ENCODE results near the gene ZC3H18.
A peak's percentile ranks its signal among the peaks of the same experiment; 100 is the strongest.

Gene ZC3H18

DNA sequence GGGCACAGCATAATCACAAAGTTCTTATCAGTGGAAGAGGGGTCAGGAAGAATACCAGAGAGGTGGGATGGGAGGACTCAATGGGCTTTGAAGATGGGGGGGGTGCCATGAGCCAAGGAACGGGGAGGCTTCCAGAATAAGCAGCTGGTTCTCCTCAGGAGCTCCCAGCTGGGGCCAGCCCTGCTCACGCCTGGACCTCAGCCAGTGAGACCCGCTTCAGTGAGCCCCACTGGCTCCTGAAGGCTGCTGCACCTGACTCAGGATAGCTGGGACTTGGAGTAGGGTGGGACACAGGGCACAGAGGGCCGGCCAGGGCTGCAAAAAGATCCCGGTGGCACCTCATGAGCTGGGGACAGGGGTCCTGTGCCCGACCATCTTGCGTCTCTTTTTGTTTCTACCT lies 24.4 kb upstream of the ZC3H18 start:
- in situ Hi-C loops (cut with MboI; ENCODE audit: low pct_unique_long_range_greater_than_20kb, low sequenced_read_pairs), result no loop called here
- no peak for DNase-seq

- in situ Hi-C loops (cut with MboI; ENCODE audit: low pct_unique_long_range_greater_than_20kb, low sequenced_read_pairs), result no loop called here
- DNase-seq, result no peak
Measured at GRCh38 chr16:88548131-88548874, 21.9 kb upstream of the ZC3H18 start.

- no peak for DNase-seq
- in situ Hi-C loops (cut with MboI; ENCODE audit: low pct_unique_long_range_greater_than_20kb, low sequenced_read_pairs), result no loop called here
Measured at GRCh38 chr16:88548985-88549384, 21.2 kb upstream of the ZC3H18 start.

DNA sequence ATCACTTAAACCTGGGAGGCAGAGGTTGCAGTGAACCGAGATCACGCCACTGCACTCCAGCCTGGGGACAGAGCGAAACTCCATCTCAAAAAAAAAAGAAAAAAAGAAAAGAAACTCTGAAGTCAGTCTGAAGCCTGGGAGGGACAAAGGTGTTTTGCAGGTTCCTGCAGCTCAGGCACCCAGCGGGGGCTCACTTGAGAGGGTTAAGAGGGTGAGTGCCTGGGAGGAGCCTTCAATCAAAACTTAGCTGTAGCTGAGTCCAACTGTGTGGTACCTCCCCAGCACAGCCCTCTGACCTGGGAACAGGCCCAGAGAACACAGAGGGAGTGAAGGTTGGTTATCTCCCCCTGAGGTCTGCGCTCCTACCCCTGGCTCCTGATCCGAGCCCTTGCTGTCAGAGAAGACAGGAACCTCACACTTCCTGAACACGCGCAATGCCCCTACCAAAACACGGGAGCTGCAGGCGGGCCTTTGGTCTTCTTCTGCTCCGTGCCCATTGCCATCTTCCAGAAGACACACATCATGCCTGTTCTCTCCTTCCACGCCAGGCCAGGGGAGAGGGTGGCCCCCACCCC lies 20.4 kb upstream of the ZC3H18 start:
- no peak for DNase-seq
- in situ Hi-C loops (cut with MboI; ENCODE audit: low pct_unique_long_range_greater_than_20kb, low sequenced_read_pairs), result no loop called here

- DNase-seq, result no peak
- in situ Hi-C loops (cut with MboI; ENCODE audit: low pct_unique_long_range_greater_than_20kb, low sequenced_read_pairs), result no loop called here
Measured at GRCh38 chr16:88550246-88550661, 19.9 kb upstream of the ZC3H18 start.

DNA sequence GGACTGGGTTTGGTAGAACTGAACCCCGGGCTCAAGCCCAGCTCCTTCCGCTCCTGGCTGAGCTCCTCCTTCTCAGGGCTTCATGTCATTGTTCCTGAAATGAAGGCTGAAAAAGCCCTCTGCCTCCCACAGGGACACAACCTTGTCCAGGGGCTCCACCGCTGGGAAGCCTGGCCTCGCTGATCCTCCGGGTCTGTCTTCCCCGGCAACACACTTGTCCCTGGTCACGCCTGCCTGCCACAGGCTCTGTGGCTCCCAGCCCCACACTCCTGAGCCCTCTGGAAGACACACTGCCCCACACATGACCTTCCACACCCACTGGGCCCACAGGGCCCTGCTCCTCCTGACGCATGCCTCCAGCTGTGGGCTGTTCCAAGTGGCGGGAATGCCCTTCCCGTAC lies 18.0 kb upstream of the ZC3H18 start:
- in situ Hi-C loops (cut with MboI; ENCODE audit: low pct_unique_long_range_greater_than_20kb, low sequenced_read_pairs), result no loop called here
- DNase-seq, result no peak

DNA sequence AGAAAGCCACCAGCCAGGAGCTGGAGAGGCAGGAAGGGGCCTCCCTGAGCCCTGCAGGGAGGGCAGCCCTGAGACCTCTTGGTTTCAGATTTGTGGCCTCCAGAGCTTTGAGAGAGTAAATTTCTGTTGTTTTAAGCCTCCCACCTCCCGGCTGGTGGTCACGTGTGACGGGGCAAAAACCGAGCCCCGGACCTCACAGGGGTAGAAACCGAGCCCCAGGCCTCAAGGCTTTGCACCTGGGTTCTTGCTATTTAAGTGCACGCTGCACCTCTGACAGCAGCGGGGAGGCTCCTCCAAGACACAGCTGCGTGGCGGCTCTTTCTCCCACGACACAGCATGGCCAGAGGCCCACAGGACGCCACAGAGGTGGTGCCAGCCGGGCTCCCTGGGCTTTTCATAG lies 17.4 kb upstream of the ZC3H18 start:
- in situ Hi-C loops (cut with MboI; ENCODE audit: low pct_unique_long_range_greater_than_20kb, low sequenced_read_pairs), result no loop called here
- no peak for DNase-seq

- no peak for DNase-seq
- in situ Hi-C loops (cut with MboI; ENCODE audit: low pct_unique_long_range_greater_than_20kb, low sequenced_read_pairs), result no loop called here
Measured at GRCh38 chr16:88553739-88554138, 16.5 kb upstream of the ZC3H18 start.

- in situ Hi-C loops (cut with MboI; ENCODE audit: low pct_unique_long_range_greater_than_20kb, low sequenced_read_pairs), result no loop called here
- no peak for DNase-seq
Measured at GRCh38 chr16:88554711-88555264, 15.4 kb upstream of the ZC3H18 start.

DNA sequence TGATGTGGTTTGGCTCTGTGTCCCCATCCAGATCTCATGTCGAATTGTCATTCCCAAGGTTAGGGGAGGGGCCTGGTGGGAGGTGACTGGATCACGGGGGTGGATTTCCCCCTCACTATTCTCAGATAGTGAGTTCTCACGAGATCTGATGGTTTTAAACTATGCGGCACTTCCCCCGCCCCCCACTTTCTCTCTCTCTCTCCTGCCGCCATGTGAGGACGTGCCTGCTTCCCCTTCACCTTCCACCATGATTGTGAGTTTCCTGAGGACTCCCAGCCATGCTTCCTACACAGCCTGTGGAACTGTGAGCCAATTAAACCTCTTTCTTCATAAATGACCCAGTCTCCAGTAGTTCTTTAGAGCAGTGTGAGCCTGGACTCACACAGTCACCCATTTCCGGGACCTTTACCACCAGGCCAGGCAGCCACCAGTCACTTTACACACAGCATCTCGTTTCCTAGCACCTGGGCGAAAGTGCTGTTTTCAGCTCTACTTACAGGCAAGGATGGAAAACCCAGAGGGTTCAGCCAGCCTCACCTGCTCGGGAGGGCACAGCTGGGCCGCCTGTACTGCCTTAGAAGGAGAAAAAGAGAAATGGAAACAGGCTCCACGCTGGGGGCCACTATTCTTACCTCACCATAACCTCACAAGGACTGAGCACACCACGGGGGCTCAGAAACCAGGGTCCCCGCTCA lies 13.8 kb upstream of the ZC3H18 start:
- no peak for DNase-seq
- in situ Hi-C loops (cut with MboI; ENCODE audit: low pct_unique_long_range_greater_than_20kb, low sequenced_read_pairs), result no loop called here

DNA sequence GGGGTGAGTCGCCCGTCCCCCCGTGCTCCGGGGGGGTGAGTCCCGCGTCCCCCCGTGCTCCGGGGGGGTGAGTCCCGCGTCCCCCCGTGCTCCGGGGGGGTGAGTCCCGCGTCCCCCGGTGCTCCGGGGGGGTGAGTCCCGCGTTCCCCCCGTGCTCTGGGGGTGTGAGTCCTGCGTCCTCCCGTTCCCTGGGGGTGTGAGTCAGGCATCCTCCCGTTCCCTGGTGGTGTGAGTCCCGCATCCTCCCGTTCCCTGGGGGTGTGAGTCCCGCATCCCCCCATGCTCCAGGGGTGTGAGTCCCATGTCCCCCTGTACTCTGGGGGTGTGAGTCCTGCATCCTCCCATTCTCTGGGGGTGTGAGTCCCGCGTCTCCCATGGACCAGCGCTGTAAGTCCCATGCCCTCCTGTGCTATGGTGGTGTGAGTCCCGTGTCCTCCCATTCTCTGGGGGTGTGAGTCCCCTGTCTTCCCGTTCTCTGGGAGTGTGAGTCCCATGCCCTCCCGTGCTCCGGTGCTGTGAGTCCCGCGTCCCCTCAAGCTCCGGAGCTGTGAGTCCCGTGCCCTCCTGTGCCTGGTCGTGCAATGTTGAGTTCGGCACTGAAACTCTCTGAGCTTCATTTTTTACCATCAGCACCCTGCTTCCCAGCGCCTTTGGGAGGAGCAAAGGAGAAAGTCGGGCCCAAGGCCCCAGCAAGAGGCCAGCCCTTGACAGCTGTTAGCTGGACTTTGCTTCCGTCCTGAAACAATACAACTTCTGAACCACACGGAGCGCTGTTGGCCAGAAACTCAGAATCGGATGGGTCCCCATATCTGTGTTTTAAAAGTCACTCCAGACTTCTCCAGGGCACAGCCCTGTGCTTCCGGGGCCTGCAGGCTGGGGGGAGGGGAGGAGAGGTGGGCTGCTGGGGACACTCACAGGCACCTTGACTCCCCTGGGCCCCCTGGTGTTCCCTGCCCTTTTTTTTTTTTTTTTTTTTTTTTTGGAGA lies 11.5 kb upstream of the ZC3H18 start:
- in situ Hi-C loops (cut with MboI; ENCODE audit: low pct_unique_long_range_greater_than_20kb, low sequenced_read_pairs), result no loop called here
- peak; percentile 50 for DNase-seq

- DNase-seq, result peak; percentile 30
- in situ Hi-C loops (cut with MboI; ENCODE audit: low pct_unique_long_range_greater_than_20kb, low sequenced_read_pairs), result no loop called here
Measured at GRCh38 chr16:88560714-88561484, 9.3 kb upstream of the ZC3H18 start.

DNA sequence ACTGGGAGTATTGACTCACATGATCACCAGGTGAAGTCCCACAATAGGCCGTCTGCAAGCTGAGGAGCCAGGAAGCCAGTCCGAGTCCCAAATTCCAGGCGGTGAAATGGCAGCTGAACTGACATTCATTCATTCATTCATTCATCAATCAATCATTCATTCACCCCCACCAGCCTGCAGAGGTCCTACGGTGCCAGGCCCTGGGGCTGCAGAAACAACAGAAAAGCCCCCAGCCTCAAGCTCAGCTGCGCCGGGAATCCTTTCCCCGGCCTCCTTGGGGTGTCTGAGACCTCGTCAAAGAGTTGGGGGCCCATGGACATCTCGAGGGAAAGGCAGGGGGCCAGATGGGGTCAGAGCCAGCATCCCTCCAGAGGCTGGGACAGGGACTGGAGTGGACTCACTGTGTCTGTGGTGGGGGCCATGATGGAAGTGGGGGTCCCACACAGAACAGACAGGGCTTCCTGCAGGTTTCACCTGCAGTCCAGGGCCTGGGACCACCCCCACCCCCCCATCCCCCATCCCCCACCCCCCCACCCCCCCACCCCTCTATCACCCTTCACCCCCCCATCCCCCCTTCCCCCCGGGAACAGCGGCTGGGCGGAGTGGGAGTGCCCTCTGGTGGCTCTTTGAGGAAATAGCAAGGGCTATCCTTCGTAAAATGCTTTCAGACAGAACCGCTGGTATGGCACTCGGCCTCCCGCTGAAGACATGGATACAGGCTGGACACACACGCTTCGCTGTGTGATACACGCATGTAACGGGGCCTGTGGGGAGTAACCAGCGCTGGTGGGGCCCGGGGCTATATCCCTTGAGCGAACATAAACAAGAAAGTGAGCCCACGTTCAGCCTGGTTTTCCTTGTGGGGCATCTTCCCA lies 8.5 kb upstream of the ZC3H18 start:
- in situ Hi-C loops (cut with MboI; ENCODE audit: low pct_unique_long_range_greater_than_20kb, low sequenced_read_pairs), result no loop called here
- DNase-seq, result peak; percentile 50

- no peak for DNase-seq
- in situ Hi-C loops (cut with MboI; ENCODE audit: low pct_unique_long_range_greater_than_20kb, low sequenced_read_pairs), result no loop called here
Measured at GRCh38 chr16:88566158-88566557, 4.0 kb upstream of the ZC3H18 start.

GRCh38 chr16:88568710-88569613 lies 1.2 kb upstream of the ZC3H18 start:
- in situ Hi-C loops (cut with MboI; ENCODE audit: low pct_unique_long_range_greater_than_20kb, low sequenced_read_pairs), result no loop called here
- no peak for DNase-seq

DNA sequence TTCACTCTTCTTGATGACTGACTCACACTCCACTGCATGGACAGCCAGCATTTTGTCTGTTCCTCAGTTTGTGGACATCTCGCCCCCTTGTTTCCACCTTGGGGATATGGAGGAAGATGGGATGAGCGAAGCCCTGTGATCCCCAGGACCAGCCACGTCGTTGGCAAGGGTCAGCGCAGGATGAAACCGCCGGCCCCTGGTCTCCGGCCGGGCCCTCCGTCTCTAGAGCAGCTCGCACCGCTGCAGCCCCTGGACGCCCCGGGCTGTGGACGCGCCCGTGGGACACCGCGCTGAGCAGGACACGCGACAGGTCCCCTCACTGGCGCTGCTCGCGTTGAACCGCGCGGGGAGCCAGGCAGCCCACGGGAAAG lies 604 bp upstream of the ZC3H18 start:
- in situ Hi-C loops (cut with MboI; ENCODE audit: low pct_unique_long_range_greater_than_20kb, low sequenced_read_pairs), result no loop called here

DNA sequence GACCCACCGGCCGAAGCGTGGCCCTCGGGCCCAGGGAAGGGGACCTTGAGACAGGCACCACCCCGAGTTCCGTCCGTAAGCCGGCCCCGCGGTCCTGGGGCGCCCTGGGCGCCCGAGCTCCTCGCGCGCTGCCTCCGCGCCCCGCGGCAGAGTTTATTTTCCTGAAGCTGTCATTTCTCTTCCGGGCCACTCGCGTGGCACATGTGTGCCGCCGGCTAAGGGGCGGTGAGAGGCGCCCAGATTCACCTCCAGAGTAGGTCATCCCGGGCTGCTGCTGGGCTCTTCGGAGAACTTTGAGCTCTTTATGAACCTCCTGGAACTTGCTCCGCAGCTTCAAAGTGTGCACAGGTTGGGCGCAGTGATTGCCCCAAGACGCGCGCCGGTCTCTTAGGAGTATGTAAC lies 489 bp downstream of the ZC3H18 start:
- in situ Hi-C loops (cut with MboI; ENCODE audit: low pct_unique_long_range_greater_than_20kb, low sequenced_read_pairs), result no loop called here
- peak; percentile 43 for DNase-seq

More for the DNA sequence above, 604 bp upstream of the ZC3H18 start:
- no peak for DNase-seq

All from KBM-7 (cell line).